Activated T-helper 1 cell treated with Interleukin-2 at 50 U/mL for 16 hours (primary cell): Measurements from ENCODE around the gene CTNNBIP1.
"Not testable (repeated sequence)": the region's sequence is repeated elsewhere in the genome, so short reads cannot be mapped to it uniquely, and the experiment has no call there.

Experiments used
- DNase-seq: peaks from one replicate; pipeline ENCODE4 v3.0.0-alpha.2; 2020; ENCODE audit warnings: low read depth

Gene CTNNBIP1, protein sequence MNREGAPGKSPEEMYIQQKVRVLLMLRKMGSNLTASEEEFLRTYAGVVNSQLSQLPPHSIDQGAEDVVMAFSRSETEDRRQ

DNA sequence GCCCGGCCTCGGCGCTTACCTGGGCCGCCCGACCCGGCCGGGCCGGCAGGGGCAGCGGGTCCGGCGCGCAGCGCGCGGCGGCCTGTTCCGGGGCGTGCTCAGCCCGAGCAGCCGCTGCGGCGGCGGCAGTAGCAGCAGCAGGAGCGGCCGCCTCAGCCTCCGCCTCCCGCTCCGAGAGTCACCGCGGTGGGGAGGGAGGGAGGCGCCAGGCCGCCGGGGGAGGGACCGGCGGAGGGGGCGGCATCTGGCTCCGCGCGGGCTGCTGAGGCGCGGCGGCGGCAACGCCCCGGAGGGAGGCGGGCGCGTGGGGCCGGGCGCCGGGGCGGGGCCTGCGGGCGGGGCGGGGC lies at the start of gene CTNNBIP1:
Gene CTNNBIP1, minus strand, starts transcription at position 194 of the 347 bp plus-strand sequence. CDS start 38,205 bp downstream, outside the sequence.
- no peak for DNase-seq

DNA sequence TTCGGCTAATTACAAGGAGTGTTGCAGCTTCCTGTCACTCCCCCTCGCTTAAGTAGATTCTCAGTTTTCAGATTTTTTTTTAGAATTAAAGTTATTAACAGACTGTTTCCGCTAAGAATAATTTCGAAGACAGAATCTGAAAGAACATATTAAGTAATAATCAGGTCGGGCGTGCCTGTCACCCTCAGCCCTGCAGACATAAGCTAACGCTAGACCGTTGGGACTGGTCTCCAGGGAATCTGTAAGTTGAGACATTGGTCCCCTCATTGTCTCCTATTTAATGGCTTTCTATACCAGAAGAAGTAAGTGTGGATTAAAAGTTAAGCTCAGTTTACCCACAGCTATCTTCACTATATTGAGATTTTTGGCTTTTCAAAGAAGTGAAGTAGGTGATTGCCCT lies 47.7 kb upstream of the CTNNBIP1 start:
- no peak for DNase-seq

- DNase-seq: no peak
Observed at GRCh38 chr1:9946315-9946714, 36.2 kb upstream of the CTNNBIP1 start.

- peak; percentile 80 for DNase-seq
Observed at GRCh38 chr1:9942939-9943788, 33.1 kb upstream of the CTNNBIP1 start, which contains the start of the genes LZIC and NMNAT1. Gene LZIC (minus strand): TSS chr1:9943391. CDS start chr1:9936619, 6,772 bp downstream. Gene NMNAT1 (plus strand): TSS chr1:9943475. CDS start chr1:9972074, 28,599 bp downstream.

- DNase-seq: no peak
Observed at GRCh38 chr1:9942399-9942938, 32.4 kb upstream of the CTNNBIP1 start.

DNA sequence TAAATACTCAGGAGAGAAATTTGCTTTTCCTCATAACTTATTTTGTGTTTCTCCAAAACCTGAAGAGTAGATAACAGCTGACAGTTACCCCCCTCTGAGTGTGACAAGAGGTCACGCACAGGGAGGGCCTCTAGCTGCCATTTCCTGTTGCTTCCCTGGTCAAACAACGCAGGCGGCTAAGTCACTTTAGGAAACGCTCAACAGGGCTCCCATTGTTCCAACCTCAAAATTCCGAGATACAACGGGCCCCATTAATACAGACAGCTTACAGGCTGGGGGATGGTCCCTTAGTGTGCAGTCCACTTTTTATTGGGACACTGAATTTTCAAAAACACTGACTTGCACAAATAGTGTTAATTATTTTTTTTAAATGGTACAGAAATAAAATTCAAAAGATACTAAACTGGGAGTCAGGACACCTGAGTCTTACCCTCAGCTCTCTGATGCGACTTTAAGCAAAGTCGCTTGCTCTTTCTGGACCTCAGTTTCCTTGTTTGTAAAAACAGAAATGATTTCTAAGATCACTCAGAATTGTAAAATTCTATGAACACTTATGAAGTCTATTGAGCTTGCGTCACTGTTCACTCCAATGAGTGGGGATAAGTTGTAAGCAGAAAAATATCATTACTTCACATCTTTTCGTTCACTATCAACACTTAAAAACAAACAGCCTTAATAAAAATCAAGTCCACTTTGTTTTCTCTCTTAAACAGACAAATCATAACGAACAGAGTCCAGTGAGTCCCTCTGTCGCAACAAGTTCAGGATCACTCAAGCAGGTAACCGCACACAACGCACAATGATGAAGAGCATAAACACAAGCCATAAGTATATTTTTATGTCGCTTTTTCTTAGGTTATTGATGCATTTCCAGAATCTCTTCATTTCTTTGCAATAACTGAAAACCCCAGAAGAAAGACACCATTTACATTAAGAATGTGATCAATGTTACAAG lies 19.6 kb upstream of the CTNNBIP1 start:
- no peak for DNase-seq

DNA sequence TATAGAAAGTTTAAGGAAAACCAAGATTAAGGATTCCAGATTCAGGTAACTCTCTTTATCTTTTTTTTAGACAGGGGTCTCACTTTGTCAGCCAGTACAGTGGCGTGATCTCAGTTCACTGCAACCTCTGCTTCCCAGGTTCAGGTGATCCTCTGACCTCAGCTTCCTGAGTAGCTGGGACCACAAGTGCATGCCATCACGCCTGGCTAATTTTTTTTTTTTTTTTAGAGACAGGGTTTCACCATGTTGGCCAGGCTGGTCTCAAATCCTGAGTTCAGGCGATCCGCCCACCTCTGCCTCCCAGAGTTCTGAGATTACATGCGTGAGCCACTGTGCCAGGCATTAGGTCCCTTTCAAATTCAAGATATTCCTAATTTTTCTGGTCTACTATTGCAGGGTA lies 17.2 kb upstream of the CTNNBIP1 start:
- no peak for DNase-seq

DNA sequence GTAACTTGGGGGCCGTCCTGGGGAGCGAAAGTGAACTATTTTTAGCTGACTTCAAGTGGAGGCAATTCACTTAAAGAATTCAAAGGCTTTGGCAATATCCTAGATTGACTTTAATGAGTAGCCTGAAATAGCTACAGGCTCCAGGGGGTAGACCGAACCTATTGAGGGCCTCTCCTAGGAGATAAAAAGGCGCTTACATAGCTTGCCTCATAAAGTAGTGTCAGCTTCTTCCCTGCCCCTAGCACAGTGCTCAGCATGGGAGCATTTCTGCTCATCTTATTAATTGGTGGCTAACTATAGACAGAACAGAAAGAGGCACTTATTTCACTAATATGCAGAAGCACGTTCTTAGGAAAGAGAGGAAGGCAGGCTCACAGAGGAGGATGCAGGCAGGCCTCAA lies 12.3 kb upstream of the CTNNBIP1 start:
- DNase-seq: no peak

GRCh38 chr1:9920606-9921005 lies 10.5 kb upstream of the CTNNBIP1 start:
- DNase-seq: no peak

DNA sequence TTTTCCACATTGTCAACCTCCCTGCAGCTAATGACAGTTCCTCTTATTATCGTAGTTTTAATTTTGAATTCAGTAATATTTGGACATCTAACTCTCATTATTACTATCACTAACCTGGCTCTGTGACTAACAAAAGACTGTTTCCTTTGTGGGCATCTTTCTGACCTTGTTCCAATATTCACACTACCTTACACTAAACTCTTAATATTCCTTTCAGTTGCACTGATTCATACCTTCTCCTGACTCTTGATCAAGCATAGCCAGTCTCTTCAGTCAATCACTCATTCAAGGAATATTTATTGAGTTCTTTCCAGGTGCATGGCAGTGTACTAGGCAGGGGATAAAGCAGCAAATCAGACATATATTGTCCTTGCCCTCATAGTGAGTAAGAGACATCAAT lies 7.8 kb upstream of the CTNNBIP1 start:
- DNase-seq: no peak

- DNase-seq: not testable (repeated sequence)
Observed at GRCh38 chr1:9917495-9917894, 7.4 kb upstream of the CTNNBIP1 start.

- DNase-seq: no peak
Observed at GRCh38 chr1:9916452-9916851, 6.4 kb upstream of the CTNNBIP1 start.

GRCh38 chr1:9914610-9914937 lies 4.5 kb upstream of the CTNNBIP1 start:
- no peak for DNase-seq

- DNase-seq: no peak
Observed at GRCh38 chr1:9912264-9912936, 2.3 kb upstream of the CTNNBIP1 start.

DNA sequence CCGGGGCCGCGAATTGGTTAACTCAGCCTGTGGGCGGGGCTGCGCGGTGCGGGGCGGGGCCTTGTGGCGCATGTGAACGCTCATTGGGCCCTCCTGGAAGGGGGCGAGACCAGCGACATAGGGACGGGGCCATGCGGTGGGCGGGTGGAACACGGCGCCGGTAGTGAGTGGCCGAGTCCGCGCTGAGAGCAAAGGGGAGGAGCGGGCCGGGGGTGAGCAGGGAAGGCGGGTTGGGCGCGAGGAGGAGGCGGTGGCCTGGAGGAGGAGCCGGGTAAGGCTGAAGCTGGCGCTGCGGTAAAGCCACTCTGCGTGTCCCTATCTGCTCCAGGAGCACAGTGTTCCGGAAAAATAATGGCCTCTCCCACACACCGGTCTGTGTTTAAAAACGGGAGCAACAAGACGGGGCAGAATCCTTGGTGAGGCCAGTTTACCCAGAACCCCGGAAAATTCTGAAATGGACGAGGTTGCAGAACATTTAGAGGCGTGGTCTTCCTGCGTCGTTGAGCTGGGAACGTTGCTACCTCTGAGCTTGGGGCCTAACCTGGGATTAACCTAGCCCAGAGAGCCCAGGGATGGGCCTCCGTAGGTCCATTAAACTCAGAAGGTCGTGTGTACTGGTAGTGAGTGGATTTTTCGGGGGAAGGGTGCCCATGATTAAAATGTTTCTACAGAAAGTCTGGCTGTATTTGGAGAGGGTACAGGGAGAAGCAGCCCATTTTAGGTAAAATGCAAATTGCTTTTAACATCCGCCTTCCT lies 532 bp upstream of the CTNNBIP1 start:
- peak; percentile 100 for DNase-seq

GRCh38 chr1:9909234-9910046 lies 629 bp downstream of the CTNNBIP1 start:
- DNase-seq: no peak

GRCh38 chr1:9908871-9909233 lies 1.2 kb downstream of the CTNNBIP1 start:
- DNase-seq: no peak

DNA sequence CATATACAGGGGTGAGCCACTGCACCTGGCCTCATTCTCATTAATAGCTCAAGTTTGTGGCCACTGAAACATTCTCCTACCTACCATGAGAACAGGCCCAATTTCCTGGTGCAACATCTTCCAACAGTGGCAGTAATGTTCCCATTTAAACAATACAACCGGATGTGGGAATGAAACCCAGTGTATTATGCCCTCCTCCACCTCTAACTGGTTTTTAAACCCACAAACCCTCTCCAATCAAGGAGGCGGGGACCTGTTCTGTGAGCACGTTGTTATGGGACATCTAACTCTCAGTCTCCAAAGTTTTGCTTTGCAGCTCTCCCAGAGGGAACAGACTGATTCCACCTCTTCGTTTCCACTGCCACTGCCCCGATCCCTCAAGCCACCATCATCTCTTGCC lies 2.6 kb downstream of the CTNNBIP1 start:
- no peak for DNase-seq

- DNase-seq: no peak
Observed at GRCh38 chr1:9906466-9906865, 3.6 kb downstream of the CTNNBIP1 start.

GRCh38 chr1:9905010-9905409 lies 5.1 kb downstream of the CTNNBIP1 start:
- no peak for DNase-seq
